HG03045 (cell line): ENCODE results near the gene COL3A1.

Experiments
- ATAC-seq: cut with Tn5 transposase; IDR thresholded peaks from one replicate; pipeline ENCODE4 v1.9.1; 2021; ENCODE audit warnings: mild to moderate bottlenecking, moderate library complexity; ENCODE audit not compliant: unreplicated experiment

COL3A1 gene

GRCh38 chr2:189015359-189015758, 41.2 kb downstream of the COL3A1 start:
- no peak for ATAC-seq

- no peak for ATAC-seq
Measured at GRCh38 chr2:189016311-189016861, 42.2 kb downstream of the COL3A1 start.

GRCh38 chr2:189018631-189019030, 44.5 kb downstream of the COL3A1 start:
- ATAC-seq = no peak

- ATAC-seq = no peak
Measured at GRCh38 chr2:189020179-189020578, 46.0 kb downstream of the COL3A1 start.

GRCh38 chr2:189022053-189022481, 47.9 kb downstream of the COL3A1 start:
- no peak for ATAC-seq

GRCh38 chr2:189022492-189022891, 48.3 kb downstream of the COL3A1 start:
- no peak for ATAC-seq

GRCh38 chr2:189024901-189025618, 50.9 kb downstream of the COL3A1 start:
- no peak for ATAC-seq

- ATAC-seq = no peak
Measured at GRCh38 chr2:189037518-189037917, 63.3 kb downstream of the COL3A1 start.

- ATAC-seq = no peak
Measured at GRCh38 chr2:189045836-189046235, 71.7 kb downstream of the COL3A1 start.

- ATAC-seq = no peak
Measured at GRCh38 chr2:189046320-189046719, 72.1 kb downstream of the COL3A1 start.

- ATAC-seq = no peak
Measured at GRCh38 chr2:189047171-189047888, 73.2 kb downstream of the COL3A1 start.

- no peak for ATAC-seq
Measured at GRCh38 chr2:189048189-189048588, 74.0 kb downstream of the COL3A1 start.

- no peak for ATAC-seq
Measured at GRCh38 chr2:189049709-189050164, 75.6 kb downstream of the COL3A1 start.

GRCh38 chr2:189050165-189050712, 76.1 kb downstream of the COL3A1 start:
- ATAC-seq = no peak

GRCh38 chr2:189056200-189057106, 82.3 kb downstream of the COL3A1 start:
- no peak for ATAC-seq

- ATAC-seq = no peak
Measured at GRCh38 chr2:189057316-189057715, 83.1 kb downstream of the COL3A1 start.

GRCh38 chr2:189060096-189060642, 86.0 kb downstream of the COL3A1 start:
- ATAC-seq = no peak
